Gastroesophageal sphincter (tissue), 4 donors: Measurements from ENCODE around the gene RBM5. TPM values are rescaled to one million over a fixed set of nuclear protein-coding genes. Genes with fewer than 3 reads are reported as not detected.

Experiments
- ATAC-seq: fragments of 150-250 bp; one replicate; pipeline ENCODE4 v1.9.1; 2016; ENCODE audit warnings: mild to moderate bottlenecking, moderate library complexity
- H3K27ac ChIP-seq, 4 donors: fragments of 200-600 bp; sonication (generic) in 3 of 4; 1 replicate in 3 of 4; 2 replicates in 1 of 4; pipeline ENCODE4 v1.5.1; 2016 to 2019
- H3K27me3 ChIP-seq: fragments of 200-600 bp; sonication (generic); one replicate; pipeline ENCODE4 v1.5.1; 2019
- H3K36me3 ChIP-seq, 2 donors: fragments of 200-600 bp; sonication (generic); one replicate each; pipeline ENCODE4 v1.5.1; 2019; ENCODE audit warnings: control low read depth in 1 of 2
- H3K4me1 ChIP-seq, 3 donors: fragments of 200-600 bp; sonication (generic); 1 replicate in 2 of 3; 2 replicates in 1 of 3; pipeline ENCODE4 v1.5.1; 2016 to 2019; ENCODE audit warnings: control low read depth in 2 of 3
- H3K4me3 ChIP-seq, 2 donors: fragments of 200-600 bp; sonication (generic); one replicate each; pipeline ENCODE4 v1.5.1; 2019; ENCODE audit warnings: mild to moderate bottlenecking in 1 of 2, moderate library complexity in 1 of 2
- H3K9me3 ChIP-seq, 3 donors: fragments of 200-600 bp; sonication (generic); one replicate each; pipeline ENCODE4 v1.5.1; 2017 to 2019; ENCODE audit warnings: control low read depth in 2 of 3
- EP300 ChIP-seq: sonication (generic); formaldehyde crosslinking; IDR thresholded peaks from one replicate; pipeline ENCODE4 v1.6.1; 2017; ENCODE audit warnings: antibody characterized with exemption, mild to moderate bottlenecking
- POLR2AphosphoS5 ChIP-seq: sonication (generic); formaldehyde crosslinking; IDR thresholded peaks from one replicate; pipeline ENCODE4 v1.6.1; 2017; ENCODE audit warnings: antibody characterized with exemption
- WGBS, 2 donors: methylation state at CpG; one replicate each; pipeline ENCODE4 v1.1.5; 2018; ENCODE audit warnings: low coverage in 1 of 2; 5-methylcytosine and 5-hydroxymethylcytosine counted together
- total RNA-seq, 4 donors: library from RNA; depleted of rRNA; stranded (reverse); fragments of >200 nt; gene quantifications; one replicate each; pipeline ENCODE4 v1.1.0, GENCODE V29; 2016
- TF ChIP-seq, protein P1 (sequence below), 4 experiments: fragments of 200-600 bp in 2 of 4; fragments of 450-650 bp in 2 of 4; sonication (generic) in 1 of 4; IDR thresholded peaks; one replicate each; pipeline ENCODE4 v1.5.1; 2017 to 2019; ENCODE audit warnings: antibody characterized with exemption in 4 of 4, mild to moderate bottlenecking in 2 of 4, moderate library complexity in 2 of 4

Gene RBM5
- total RNA-seq, 4 donors from 2014 or later = 85.7 to 228 (median 136) TPM

DNA sequence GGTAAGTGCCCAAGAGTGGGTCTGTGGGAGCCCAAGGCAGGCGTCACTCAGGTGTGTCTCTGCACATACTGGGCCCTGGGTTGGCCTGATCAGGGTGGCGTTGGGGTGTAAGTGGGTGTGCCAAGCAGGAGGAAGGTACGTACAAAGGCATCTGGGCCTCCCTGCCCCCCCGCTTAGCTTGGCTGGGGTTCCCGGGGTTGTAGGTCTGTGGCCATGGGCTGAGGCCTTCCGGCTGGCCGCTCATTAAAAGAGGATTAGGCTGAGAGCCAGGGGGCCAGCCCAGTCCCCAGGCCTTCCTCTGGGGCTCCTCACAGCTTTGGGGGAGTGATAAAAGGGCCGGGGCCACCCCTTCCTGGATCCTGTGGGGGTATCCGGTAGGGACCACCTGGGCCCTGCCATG lies 79.7 kb downstream of the RBM5 start:
- Histone ChIP-seq H3K27ac (peak overlapping the region in 3 of 4 donors; percentile 38 to 87 (median 83)), H3K9me3 (no peaks in the 10 kb centered on the region), H3K4me3 (no peak overlapping the region), H3K27me3 (no peaks in the 10 kb centered on the region), H3K36me3 (peaks cover 0 to 1% of the 10 kb centered on the region in 2 donors), H3K4me1 (peaks cover 9 to 77% (median 41%) of the 10 kb centered on the region in 3 donors)
- TF ChIP-seq POLR2AphosphoS5 = no peak
- TF ChIP-seq EP300 = no peak
- TF ChIP-seq, protein P1, sequence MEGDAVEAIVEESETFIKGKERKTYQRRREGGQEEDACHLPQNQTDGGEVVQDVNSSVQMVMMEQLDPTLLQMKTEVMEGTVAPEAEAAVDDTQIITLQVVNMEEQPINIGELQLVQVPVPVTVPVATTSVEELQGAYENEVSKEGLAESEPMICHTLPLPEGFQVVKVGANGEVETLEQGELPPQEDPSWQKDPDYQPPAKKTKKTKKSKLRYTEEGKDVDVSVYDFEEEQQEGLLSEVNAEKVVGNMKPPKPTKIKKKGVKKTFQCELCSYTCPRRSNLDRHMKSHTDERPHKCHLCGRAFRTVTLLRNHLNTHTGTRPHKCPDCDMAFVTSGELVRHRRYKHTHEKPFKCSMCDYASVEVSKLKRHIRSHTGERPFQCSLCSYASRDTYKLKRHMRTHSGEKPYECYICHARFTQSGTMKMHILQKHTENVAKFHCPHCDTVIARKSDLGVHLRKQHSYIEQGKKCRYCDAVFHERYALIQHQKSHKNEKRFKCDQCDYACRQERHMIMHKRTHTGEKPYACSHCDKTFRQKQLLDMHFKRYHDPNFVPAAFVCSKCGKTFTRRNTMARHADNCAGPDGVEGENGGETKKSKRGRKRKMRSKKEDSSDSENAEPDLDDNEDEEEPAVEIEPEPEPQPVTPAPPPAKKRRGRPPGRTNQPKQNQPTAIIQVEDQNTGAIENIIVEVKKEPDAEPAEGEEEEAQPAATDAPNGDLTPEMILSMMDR (IDR thresholded peaks at IDR 0.05) = no peak
- WGBS, 2 donors = no CpG with 5 or more reads among the region's 9 CpGs
- peak; percentile 5 for ATAC-seq

Other genes starting within 250 kb of the RBM5 start
- gene TRAIP, start 232.4 kb upstream of the RBM5 start, total RNA-seq = 1 to 10 TPM in 3 of 4 donors, under 1 TPM in 1; 0.81 to 1.8 (median 1.6) TPM
- not detected for gene CAMKV, start 219.0 kb upstream of the RBM5 start, total RNA-seq
- 1 to 10 TPM; 1.2 to 5.9 (median 2.0) TPM for gene MST1R, start 185.0 kb upstream of the RBM5 start, total RNA-seq
- gene MON1A, start 159.1 kb upstream of the RBM5 start, total RNA-seq = 10 to 100 TPM in 2 of 4 donors, 1 to 10 TPM in 2; 9.0 to 21.8 (median 10.8) TPM
- gene RBM6, start 148.8 kb upstream of the RBM5 start, total RNA-seq = 100 to 1,000 TPM in 2 of 4 donors, 10 to 100 TPM in 2; 39.0 to 135 (median 84.2) TPM
- 10 to 100 TPM in 3 of 4 donors, 1 to 10 TPM in 1; 6.7 to 33.5 (median 16.3) TPM for gene SEMA3F, start 66.4 kb downstream of the RBM5 start, total RNA-seq
- not detected for gene GNAT1, start 102.7 kb downstream of the RBM5 start, total RNA-seq
- under 1 TPM in 2 of 4 donors, not detected in 2; 0.35 TPM for gene SLC38A3, start 116.4 kb downstream of the RBM5 start, total RNA-seq
- 100 to 1,000 TPM; 172 to 262 (median 222) TPM for gene GNAI2, start 147.3 kb downstream of the RBM5 start, total RNA-seq
- gene SEMA3B, start 180.2 kb downstream of the RBM5 start, total RNA-seq = 10 to 100 TPM; 29.1 to 54.9 (median 44.2) TPM
- gene LSMEM2, start 190.2 kb downstream of the RBM5 start, total RNA-seq = not detected
- 10 to 100 TPM; 37.3 to 85.4 (median 64.9) TPM for gene IFRD2, start 203.5 kb downstream of the RBM5 start, total RNA-seq
- gene HYAL3, start 210.5 kb downstream of the RBM5 start, total RNA-seq = 1 to 10 TPM; 2.4 to 8.8 (median 4.0) TPM
- 10 to 100 TPM in 1 of 4 donors, 1 to 10 TPM in 3; 4.2 to 12.3 (median 7.9) TPM for gene NAA80, start 210.5 kb downstream of the RBM5 start, total RNA-seq
- 10 to 100 TPM in 2 of 4 donors, 1 to 10 TPM in 2; 4.8 to 12.3 (median 7.9) TPM for gene HYAL1, start 214.7 kb downstream of the RBM5 start, total RNA-seq
- 10 to 100 TPM; 37.2 to 87.0 (median 74.8) TPM for gene HYAL2, start 233.8 kb downstream of the RBM5 start, total RNA-seq
- 10 to 100 TPM; 23.8 to 36.2 (median 31.3) TPM for gene TUSC2, start 239.3 kb downstream of the RBM5 start, total RNA-seq